ENCODE data around the gene KCNB1.

GRCh38 chr20:49426395-49426794 lies 56.1 kb downstream of the KCNB1 start:
- no peak for TF ChIP-seq CTCF (conservative IDR thresholded peaks at IDR 0.05)
- TF ChIP-seq ZFX (IDR thresholded peaks at IDR 0.05) = no peak
